Activated CD8-positive, alpha-beta T cell treated with anti-CD3 and anti-CD28 coated beads for 36 hours (primary cell): ENCODE data around the gene ZNF148. TPM values are rescaled to one million over a fixed set of nuclear protein-coding genes. Genes with fewer than 3 reads are reported as not detected.
"Not testable (repeated sequence)": the region's sequence is repeated elsewhere in the genome, so short reads cannot be mapped to it uniquely, and the experiment has no call there.

Source experiments
- ATAC-seq: fragments of 200-7000 bp; cut with Tn5 transposase; one replicate; pipeline ENCODE4 v1.10.0; 2021; ENCODE audit warnings: mild to moderate bottlenecking, moderate library complexity
- CTCF ChIA-PET: fragments of 350-600 bp; sonication (Branson Sonifier 250); formaldehyde crosslinking; loops from one replicate; lab custom pipeline; 2021; ENCODE audit warnings: antibody characterized with exemption; lab: Charles Lee
- POLR2A ChIA-PET: fragments of 350-600 bp; sonication (Branson Sonifier 250); formaldehyde crosslinking; loops from one replicate; lab custom pipeline; 2021; ENCODE audit warnings: antibody characterized with exemption; lab: Charles Lee
- DNase-seq: peaks from one replicate; pipeline ENCODE4 v3.0.0-alpha.2; 2020
- H3K27ac Mint-ChIP-seq: one replicate; pipeline ENCODE4 v1.8.0; 2021; ENCODE audit warnings: mild to moderate bottlenecking, mixed read lengths
- H3K27me3 Mint-ChIP-seq: one replicate; pipeline ENCODE4 v1.8.0; 2021; ENCODE audit warnings: mixed read lengths
- H3K36me3 Mint-ChIP-seq: one replicate; pipeline ENCODE4 v1.8.0; 2021; ENCODE audit warnings: low read depth, mixed read lengths
- H3K4me1 Mint-ChIP-seq: one replicate; pipeline ENCODE4 v1.8.0; 2021; ENCODE audit warnings: low read depth, mixed read lengths
- H3K4me3 Mint-ChIP-seq: one replicate; pipeline ENCODE4 v1.8.0; 2021; ENCODE audit warnings: mild to moderate bottlenecking, moderate library complexity, mixed read lengths
- H3K9me3 Mint-ChIP-seq: one replicate; pipeline ENCODE4 v1.8.0; 2021; ENCODE audit warnings: mixed read lengths
- intact Hi-C: fragments of 100-400 bp; cut with micrococcal nuclease; formaldehyde crosslinking; loops from one replicate; pipeline ENCODE4 v1.10.0; 2022
- total RNA-seq, 2 experiments: library from RNA; stranded (reverse); gene quantifications; one replicate each; pipeline ENCODE4 v1.2.3, GENCODE V29; 2021
- TF ChIP-seq, protein P1 (sequence below): fragments of 200-600 bp; IDR thresholded peaks from one replicate; pipeline ENCODE4 v1.8.0; 2022; ENCODE audit warnings: antibody characterized with exemption, mild to moderate bottlenecking

The ZNF148 gene
- total RNA-seq, 2 experiments from 2014 or later: 36.3 to 36.9 TPM

GRCh38 chr3:125349055-125349454 is 26.1 kb downstream of the ZNF148 start:
- H3K9me3 Mint-ChIP-seq: peaks cover 24% of the 10 kb centered on the region
- ChIA-PET POLR2A (no interaction called here), CTCF (interaction anchor here (1.3 kb wide), 1 partner anchor 14 kb away, joined by 4 read pairs; no protein-coding TSS in a partner anchor)
- no peaks in the 10 kb centered on the region for H3K27me3 Mint-ChIP-seq
- no peak for ATAC-seq
- intact Hi-C loops: no loop called here
- peaks cover 60% of the 10 kb centered on the region for H3K36me3 Mint-ChIP-seq
- H3K27ac Mint-ChIP-seq: no peak overlapping the region
- no peak for DNase-seq
- TF ChIP-seq, protein P1, sequence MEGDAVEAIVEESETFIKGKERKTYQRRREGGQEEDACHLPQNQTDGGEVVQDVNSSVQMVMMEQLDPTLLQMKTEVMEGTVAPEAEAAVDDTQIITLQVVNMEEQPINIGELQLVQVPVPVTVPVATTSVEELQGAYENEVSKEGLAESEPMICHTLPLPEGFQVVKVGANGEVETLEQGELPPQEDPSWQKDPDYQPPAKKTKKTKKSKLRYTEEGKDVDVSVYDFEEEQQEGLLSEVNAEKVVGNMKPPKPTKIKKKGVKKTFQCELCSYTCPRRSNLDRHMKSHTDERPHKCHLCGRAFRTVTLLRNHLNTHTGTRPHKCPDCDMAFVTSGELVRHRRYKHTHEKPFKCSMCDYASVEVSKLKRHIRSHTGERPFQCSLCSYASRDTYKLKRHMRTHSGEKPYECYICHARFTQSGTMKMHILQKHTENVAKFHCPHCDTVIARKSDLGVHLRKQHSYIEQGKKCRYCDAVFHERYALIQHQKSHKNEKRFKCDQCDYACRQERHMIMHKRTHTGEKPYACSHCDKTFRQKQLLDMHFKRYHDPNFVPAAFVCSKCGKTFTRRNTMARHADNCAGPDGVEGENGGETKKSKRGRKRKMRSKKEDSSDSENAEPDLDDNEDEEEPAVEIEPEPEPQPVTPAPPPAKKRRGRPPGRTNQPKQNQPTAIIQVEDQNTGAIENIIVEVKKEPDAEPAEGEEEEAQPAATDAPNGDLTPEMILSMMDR: no peak
- H3K4me3 Mint-ChIP-seq: no peak overlapping the region
- H3K4me1 Mint-ChIP-seq: peaks cover 62% of the 10 kb centered on the region

- POLR2A ChIA-PET, H3K4me3 Mint-ChIP-seq, DNase-seq, intact Hi-C loops, H3K27me3 Mint-ChIP-seq, ATAC-seq, H3K27ac Mint-ChIP-seq, CTCF ChIA-PET: not testable (repeated sequence)
- H3K4me1 Mint-ChIP-seq: peaks cover 45% of the 10 kb centered on the region
- H3K9me3 Mint-ChIP-seq: peaks cover 33% of the 10 kb centered on the region
- H3K36me3 Mint-ChIP-seq: peaks cover 55% of the 10 kb centered on the region
Observed at GRCh38 chr3:125343367-125343766, 31.8 kb downstream of the ZNF148 start.

- ChIA-PET CTCF (no interaction called here), POLR2A (interaction anchor here (1.3 kb wide), 1 partner anchor 35 kb away, joined by 4 read pairs; the partner anchor contains the start of gene ZNF148)
- TF ChIP-seq, protein P1: no peak
- Mint-ChIP-seq H3K4me1 (peaks cover 57% of the 10 kb centered on the region), H3K27me3 (no peaks in the 10 kb centered on the region), H3K4me3 (no peak overlapping the region), H3K9me3 (peaks cover 16% of the 10 kb centered on the region), H3K36me3 (peaks cover 36% of the 10 kb centered on the region), H3K27ac (no peak overlapping the region)
- intact Hi-C loops: no loop called here
- DNase-seq (no peak), ATAC-seq (no peak)
Observed at GRCh38 chr3:125340121-125340520, 35.0 kb downstream of the ZNF148 start.

GRCh38 chr3:125337506-125337905 is 37.6 kb downstream of the ZNF148 start:
- Mint-ChIP-seq H3K4me3 (no peak overlapping the region), H3K27me3 (no peaks in the 10 kb centered on the region), H3K4me1 (peaks cover 56% of the 10 kb centered on the region), H3K36me3 (peaks cover 30% of the 10 kb centered on the region), H3K9me3 (peaks cover 19% of the 10 kb centered on the region), H3K27ac (peak overlapping the region; percentile 3)
- intact Hi-C loops: no loop called here
- DNase-seq (no peak), ATAC-seq (peak; percentile 20)
- ChIA-PET CTCF (no interaction called here), POLR2A (no interaction called here)
- TF ChIP-seq, protein P1: no peak

- Mint-ChIP-seq H3K36me3 (peaks cover 25% of the 10 kb centered on the region), H3K9me3 (peaks cover 12% of the 10 kb centered on the region), H3K27me3 (no peaks in the 10 kb centered on the region), H3K4me1 (peaks cover 55% of the 10 kb centered on the region), H3K27ac (peak overlapping the region; percentile 21), H3K4me3 (no peak overlapping the region)
- ATAC-seq (no peak), DNase-seq (no peak)
- CTCF ChIA-PET: interaction anchor here (1.1 to 1.3 kb wide), 5 partner anchors 11 to 100 kb away, joined by 3 to 4 read pairs (median 3); no protein-coding TSS in a partner anchor
- POLR2A ChIA-PET: interaction anchor here (0.6 to 1.0 kb wide), 3 partner anchors 14 to 193 kb away, joined by 3 read pairs; no protein-coding TSS in a partner anchor
- intact Hi-C loops: no loop called here
- TF ChIP-seq, protein P1: no peak
Observed at GRCh38 chr3:125334675-125335560, 40.2 kb downstream of the ZNF148 start.
